ENCODE results near the gene TAAR5. TPM values are rescaled to one million over a fixed set of nuclear protein-coding genes. Genes with fewer than 3 reads are reported as not detected.

The TAAR5 gene
- total and polyA plus RNA-seq, 11 donors: not detected

DNA sequence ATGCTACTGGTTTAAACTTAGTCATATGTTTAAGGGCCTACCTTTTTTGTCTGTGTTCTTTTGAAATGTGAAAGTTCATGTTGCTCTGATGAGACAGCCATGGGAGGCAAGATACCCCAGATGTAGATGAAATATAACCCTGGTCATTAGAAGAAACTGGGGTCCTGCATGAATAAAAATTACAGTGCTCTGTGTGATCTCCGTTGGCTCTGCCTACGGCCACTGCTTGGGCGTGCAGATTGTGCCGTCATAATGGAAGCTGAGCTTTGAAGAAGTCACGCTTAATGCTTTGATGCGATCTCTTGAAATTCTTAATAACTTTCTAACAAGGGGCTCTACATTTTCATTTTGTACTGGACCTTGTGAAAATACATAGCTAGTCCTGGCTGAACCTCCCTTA, 34.6 kb upstream of the TAAR5 start, which contains the start of gene TAAR2:
TSS of gene TAAR2 (minus strand) at position 101 of the 400 bp plus-strand sequence. CDS start at position 101, 0 bp downstream.
- DNase-seq: no peak
- ATAC-seq: no peak
- TF ChIP-seq, protein P1, sequence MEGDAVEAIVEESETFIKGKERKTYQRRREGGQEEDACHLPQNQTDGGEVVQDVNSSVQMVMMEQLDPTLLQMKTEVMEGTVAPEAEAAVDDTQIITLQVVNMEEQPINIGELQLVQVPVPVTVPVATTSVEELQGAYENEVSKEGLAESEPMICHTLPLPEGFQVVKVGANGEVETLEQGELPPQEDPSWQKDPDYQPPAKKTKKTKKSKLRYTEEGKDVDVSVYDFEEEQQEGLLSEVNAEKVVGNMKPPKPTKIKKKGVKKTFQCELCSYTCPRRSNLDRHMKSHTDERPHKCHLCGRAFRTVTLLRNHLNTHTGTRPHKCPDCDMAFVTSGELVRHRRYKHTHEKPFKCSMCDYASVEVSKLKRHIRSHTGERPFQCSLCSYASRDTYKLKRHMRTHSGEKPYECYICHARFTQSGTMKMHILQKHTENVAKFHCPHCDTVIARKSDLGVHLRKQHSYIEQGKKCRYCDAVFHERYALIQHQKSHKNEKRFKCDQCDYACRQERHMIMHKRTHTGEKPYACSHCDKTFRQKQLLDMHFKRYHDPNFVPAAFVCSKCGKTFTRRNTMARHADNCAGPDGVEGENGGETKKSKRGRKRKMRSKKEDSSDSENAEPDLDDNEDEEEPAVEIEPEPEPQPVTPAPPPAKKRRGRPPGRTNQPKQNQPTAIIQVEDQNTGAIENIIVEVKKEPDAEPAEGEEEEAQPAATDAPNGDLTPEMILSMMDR (IDR thresholded peaks at IDR 0.05): no peak
- no peak for TF ChIP-seq POLR2A (IDR thresholded peaks at IDR 0.05)
- Histone ChIP-seq H3K4me1 (no peaks in the 10 kb centered on the region), H3K36me3 (no peaks in the 10 kb centered on the region), H3K4me3 (no peak within 1 kb of the TSS), H3K27ac (no peak within 1 kb of the TSS), H3K9me3 (peaks cover 0 to 12% (median 2%) of the 10 kb centered on the region in 12 donors), H3K27me3 (peaks cover 0 to 15% (median 0%) of the 10 kb centered on the region in 9 donors)
- WGBS, 4 donors: 84 to 95% (median 92%) methylated on average over 6 of the region's 6 CpGs
- intact Hi-C loops (cut with DNase I): no loop called here

DNA sequence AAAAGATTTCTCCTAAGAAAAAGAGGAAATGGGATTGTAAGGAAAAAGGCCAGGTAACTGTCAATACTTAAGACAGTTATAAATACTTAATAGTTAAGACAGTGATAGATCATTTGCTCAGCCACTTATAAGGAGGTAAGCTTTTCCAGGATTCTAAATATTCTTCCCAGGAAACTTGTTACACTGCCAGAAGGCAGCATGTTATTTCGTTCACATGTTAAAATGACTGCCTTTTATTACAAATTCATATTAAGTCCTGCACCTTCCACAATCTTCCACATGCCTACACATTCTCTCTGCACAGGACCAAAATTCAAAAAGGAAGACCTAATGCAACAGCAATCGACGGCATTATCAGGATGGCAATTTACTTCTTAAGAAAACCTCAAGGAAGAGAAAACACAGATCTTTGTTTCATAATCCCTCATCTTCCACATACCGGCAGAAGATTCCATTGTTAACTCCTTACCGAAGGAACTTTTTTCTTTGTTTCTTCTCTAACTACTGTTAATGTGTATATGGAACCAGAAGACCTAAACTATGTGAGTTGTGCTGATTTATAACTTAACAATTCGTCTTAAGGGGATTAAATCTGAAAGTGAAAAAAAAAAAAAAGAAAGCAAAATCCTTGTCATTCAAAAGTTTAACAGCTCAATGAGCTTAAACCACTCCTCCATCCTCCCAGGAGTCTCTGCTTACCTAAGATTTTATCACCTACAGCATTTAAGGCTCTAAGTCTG, 33.7 kb upstream of the TAAR5 start:
- H3K4me1 ChIP-seq: no peaks in the 10 kb centered on the region
- WGBS, 4 donors: 57 to 71% (median 65%) methylated on average over 6 of the region's 6 CpGs
- TF ChIP-seq, protein P1 (IDR thresholded peaks at IDR 0.05): no peak
- no peak for TF ChIP-seq POLR2A (IDR thresholded peaks at IDR 0.05)
- H3K27me3 ChIP-seq: peaks cover 0 to 15% (median 0%) of the 10 kb centered on the region in 9 donors
- DNase-seq (no peak), ATAC-seq (no peak)
- no peaks in the 10 kb centered on the region for H3K36me3 ChIP-seq
- no peak overlapping the region for H3K4me3 ChIP-seq
- H3K27ac ChIP-seq: no peak overlapping the region
- intact Hi-C loops (cut with DNase I): no loop called here
- H3K9me3 ChIP-seq: peaks cover 0 to 12% (median 2%) of the 10 kb centered on the region in 12 donors

DNA sequence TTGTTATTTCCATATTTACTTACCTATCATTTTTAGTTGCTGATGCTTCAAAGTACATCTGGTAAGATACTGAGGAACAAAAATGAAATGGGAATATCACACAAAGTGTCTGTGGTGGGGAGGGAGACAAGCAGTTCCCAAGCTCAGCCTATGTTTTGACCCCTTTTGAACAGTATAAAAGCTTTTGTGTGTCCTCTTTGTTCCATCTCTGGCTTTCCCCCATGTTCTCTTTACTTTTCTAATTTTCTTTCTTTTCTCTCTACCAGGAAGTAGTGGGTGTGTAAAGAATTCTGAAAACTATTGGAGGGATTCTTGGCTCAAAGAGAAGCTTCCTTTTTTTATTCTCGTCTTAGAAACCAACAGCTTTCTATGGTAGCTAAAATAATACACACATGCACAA, 27.1 kb upstream of the TAAR5 start:
- Histone ChIP-seq H3K9me3 (no peaks in the 10 kb centered on the region), H3K4me3 (no peak overlapping the region), H3K36me3 (no peaks in the 10 kb centered on the region), H3K4me1 (no peaks in the 10 kb centered on the region), H3K27me3 (peaks cover 0 to 10% (median 0%) of the 10 kb centered on the region in 9 donors), H3K27ac (no peak overlapping the region)
- no peak for ATAC-seq
- no peak for DNase-seq
- TF ChIP-seq, protein P1 (IDR thresholded peaks at IDR 0.05): no peak
- TF ChIP-seq POLR2A (IDR thresholded peaks at IDR 0.05): no peak
- intact Hi-C loops (cut with DNase I): no loop called here
- WGBS, 4 donors: 31 to 52% (median 36%) methylated on average over 1 of the region's 1 CpG

DNA sequence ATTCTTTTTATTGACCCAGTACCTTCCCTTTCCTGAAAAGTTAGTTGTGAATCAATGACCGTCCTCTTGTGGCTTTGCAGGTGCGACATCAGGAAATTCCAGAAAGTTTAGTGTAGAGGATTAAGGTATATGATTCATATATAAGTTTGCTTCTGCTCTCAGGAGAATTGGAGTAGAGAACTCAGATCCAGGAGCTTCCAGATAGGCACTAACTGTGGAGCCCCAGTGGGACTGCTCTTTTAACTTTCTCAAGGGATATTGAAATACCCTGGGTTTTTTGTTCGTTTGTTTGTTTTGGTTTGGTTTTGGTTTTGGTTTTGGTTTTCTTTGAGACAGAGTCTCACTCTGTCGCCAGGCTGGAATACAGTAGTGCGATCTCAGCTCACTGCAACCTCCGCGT, 25.0 kb upstream of the TAAR5 start:
- ATAC-seq (no peak), DNase-seq (no peak)
- Histone ChIP-seq H3K4me1 (no peaks in the 10 kb centered on the region), H3K36me3 (no peaks in the 10 kb centered on the region), H3K27me3 (peaks cover 0 to 10% (median 0%) of the 10 kb centered on the region in 9 donors), H3K4me3 (peak overlapping the region in 1 of 12 donors; percentile 13), H3K9me3 (no peaks in the 10 kb centered on the region), H3K27ac (no peak overlapping the region)
- TF ChIP-seq, protein P1 (IDR thresholded peaks at IDR 0.05): no peak
- TF ChIP-seq POLR2A (IDR thresholded peaks at IDR 0.05): no peak
- intact Hi-C loops (cut with DNase I): no loop called here
- 68 to 83% (median 81%) methylated on average over 6 to 7 of the region's 7 CpGs for WGBS, 4 donors
